Activated T-helper 1 cell treated with anti-CD3 and anti-CD28 coated beads, Interleukin-2, amount 50 U/mL, for 16 hours (primary cell): ENCODE results near the gene MELTF.
A peak's percentile ranks its signal among the peaks of the same experiment; 100 is the strongest.

Experiments used
- DNase-seq, 2 donors: peaks; one replicate each; pipeline ENCODE4 v3.0.0-alpha.2; 2020; ENCODE audit warnings: low read depth in 1 of 2, low spot score in 1 of 2

The MELTF gene

GRCh38 chr3:197010556-197011351 lies 18.9 kb downstream of the MELTF start:
- DNase-seq, result no peak

- DNase-seq, result no peak
Observed at GRCh38 chr3:197009532-197010019, 20.0 kb downstream of the MELTF start.

- no peak for DNase-seq
Observed at GRCh38 chr3:197008436-197009209, 21.0 kb downstream of the MELTF start.

DNA sequence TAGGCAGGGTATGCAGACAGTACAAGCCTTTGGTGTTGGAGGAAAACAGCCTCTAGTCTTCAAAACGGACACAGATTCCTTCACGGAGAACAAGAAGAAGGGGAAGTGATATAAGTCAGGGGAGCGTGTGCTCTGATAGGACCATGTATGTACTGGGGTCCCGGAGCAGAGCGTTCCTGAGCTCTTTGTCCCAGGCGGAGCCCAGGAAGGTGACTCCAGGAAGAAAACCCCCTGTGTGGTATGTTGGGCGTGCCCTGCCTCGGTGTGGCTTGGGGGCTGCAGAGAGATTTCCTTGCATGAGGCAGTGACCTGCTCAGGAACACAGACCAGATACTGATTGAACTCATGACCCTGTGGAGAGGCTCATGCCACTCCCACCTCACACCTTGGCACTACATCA lies 21.7 kb downstream of the MELTF start:
- DNase-seq, result no peak

GRCh38 chr3:197007296-197007940 lies 22.2 kb downstream of the MELTF start:
- no peak for DNase-seq

DNA sequence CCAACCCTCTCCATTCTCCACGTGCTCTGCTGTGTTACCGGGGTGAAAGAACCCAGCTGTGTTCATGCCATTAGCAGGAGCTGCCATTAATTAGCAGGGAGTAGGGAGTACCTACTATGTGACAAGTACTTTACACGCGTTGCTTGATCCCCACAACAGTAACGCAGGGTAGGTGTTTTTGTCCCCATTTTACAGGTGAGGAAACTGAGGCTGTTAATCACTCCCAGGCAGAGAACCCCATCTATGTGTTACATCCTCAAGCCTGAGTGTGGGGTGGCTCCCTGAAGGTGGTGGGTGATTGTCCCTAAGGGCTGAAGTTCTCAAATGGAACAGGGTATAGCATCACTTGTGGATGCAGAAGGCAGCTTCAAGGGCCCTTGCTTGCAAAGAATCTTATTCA lies 22.8 kb downstream of the MELTF start:
- no peak for DNase-seq

DNA sequence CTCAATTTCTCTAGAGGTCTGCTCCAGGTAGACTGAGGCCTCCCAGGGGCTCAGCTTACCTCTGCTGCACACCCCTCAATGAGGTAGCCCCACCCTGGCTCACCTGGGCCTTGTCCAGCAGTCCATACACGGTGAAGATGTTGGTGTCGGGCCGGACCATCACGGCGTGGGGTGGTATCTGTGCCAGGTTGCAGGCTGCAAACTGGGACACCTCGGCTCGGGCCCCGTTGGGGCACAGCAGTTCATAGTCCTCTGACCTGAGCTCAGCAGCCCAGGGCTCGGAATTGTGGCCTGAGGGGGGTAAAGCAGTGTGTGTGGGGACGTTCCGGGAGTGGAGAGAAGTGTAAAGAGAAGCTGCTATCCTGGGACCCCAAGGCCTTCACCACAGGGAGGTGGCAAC lies 23.2 kb downstream of the MELTF start:
- DNase-seq, result no peak

DNA sequence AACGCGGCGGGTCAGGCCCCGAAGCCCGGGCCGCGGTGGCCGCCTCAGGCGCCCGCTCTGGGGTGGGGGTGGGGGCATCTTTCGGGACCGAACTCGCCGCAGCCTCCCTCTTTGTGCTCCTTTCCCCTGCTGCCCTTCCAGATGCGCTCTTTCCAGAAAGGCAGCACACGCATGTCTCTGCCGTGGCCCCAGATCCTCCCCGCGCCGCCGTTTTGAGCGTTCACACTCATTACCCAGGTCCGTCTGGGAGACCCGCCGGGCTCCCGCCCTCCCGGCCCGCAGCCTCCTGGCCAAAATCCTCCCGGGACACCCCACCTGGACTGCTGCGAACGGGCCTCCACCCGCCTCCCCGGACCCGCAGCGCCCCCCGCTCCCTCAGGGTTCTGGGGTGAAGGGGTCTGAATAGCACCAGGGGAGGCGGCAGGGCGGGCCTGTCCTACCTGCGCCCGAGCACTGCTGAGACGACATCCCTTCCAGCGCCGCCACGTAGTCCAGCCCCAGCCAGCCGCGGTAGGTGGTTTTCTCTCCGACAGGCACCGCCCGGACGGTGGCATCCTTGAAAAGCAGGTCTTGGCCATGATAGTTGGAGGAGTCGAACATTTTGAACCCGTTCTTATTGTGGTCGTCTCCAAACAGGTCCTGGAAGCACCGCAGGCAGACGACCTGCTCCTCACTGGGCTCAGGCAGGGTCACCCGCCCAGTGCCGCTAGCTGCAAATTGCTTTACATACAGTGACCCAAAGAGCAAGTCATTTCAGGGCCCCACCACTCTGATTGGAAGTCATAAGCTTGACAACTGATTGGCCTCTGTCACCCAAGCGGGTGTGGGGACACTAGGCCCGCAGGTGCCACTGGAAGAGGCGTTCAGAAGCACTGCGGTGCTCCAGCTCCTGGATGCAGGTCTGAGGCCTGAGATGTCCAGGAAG lies 25.9 kb downstream of the MELTF start:
- DNase-seq, result no peak

DNA sequence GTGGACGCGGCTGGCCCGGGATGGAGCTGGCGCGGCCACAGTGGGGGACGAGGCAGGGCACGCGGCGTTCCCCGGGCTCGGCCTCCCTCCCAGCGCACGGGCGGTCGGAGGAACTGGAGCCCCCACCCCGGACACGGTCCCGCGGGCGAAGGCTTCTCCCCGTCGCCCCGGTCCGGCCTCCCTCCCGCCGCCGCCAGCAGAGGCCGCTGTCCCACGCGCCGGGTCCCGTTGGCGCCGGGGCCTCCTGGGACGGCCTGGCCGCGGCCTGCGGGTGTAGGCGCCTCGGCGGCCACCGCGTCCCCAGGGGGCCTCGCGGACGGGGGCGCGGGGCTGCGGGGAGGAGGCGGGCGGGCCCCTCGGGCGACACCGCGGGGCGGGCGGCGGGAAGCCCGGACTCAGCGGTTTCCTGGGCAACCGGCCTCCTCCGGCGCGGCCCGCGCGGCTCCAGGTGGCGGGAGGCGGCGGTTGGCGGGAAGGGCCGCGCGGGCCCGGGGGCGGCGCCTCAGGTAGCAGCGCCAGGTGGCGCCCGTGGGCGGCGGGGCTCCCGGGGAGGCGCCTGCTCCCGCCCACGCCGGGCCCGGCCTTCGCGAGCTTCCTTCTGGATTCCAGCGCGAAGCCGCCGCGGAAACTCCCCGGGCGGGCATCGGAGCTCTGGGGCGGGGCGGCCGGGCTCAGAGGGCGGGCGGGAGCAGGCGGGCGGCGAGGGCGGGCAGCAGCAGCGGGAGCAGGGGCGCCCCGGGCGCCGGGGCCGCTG lies 26.7 kb downstream of the MELTF start:
- peak; percentile 50 to 75 for DNase-seq

DNA sequence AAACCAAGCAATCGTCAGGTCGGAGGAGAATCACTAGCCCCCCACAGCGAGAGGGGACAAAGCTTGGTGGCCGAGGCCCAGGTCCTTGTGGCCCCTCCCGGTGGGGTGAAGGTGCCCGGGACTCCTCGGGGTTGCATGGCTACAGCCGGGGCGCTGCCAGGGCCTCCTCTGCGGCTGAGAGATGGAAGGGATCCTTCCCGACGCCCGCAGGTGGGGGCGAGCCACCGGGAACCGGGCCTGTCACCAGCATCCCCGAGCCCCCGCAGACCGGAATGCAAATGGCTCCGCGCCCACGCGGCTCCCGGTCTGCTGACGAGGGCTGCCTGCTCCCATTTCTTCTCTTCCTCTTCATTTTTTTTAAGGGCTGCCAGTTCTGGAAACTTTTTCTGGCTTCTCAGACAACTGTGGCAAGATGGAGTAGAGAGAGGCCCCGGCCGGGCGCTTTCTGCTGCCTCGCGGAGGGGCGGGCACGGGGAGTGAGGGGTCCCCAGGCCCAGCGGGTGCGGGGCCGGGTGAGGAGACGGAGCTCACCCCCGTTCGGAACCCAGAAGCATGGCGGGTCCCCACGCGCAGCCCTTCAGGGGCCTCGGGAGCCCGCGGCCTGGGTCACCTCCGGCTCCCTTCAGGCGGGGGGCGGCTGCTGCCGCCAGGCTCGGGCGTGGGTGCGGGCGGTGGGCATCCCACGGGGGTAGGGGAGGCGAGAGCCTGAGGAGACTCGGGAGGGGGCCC lies 27.5 kb downstream of the MELTF start:
- no peak for DNase-seq

- no peak for DNase-seq
Observed at GRCh38 chr3:197001106-197001971, 28.3 kb downstream of the MELTF start.

GRCh38 chr3:197000211-197000610 lies 29.4 kb downstream of the MELTF start:
- no peak for DNase-seq

- DNase-seq, result no peak
Observed at GRCh38 chr3:196998966-196999760, 30.5 kb downstream of the MELTF start.

DNA sequence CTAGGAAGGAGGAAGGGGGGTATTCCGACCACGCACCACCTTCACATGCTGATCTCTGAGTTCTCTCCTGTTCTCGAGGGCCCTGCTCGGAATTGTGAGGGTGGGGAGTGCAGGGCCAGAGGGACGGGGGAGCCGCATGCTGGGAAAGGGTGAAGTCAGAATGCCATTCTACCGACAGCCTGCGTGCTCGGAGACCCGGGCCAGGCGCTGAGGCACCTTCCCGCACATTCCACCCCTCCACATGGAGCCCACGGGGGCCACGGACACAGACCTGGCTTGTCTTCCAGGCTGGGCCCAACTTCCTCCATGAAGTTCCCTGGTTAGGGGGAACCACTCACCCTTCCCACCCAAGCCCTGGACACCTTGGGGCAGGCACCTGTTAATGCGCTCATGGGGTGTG lies 32.3 kb downstream of the MELTF start:
- no peak for DNase-seq

- no peak for DNase-seq
Observed at GRCh38 chr3:196996454-196997265, 33.0 kb downstream of the MELTF start.

DNA sequence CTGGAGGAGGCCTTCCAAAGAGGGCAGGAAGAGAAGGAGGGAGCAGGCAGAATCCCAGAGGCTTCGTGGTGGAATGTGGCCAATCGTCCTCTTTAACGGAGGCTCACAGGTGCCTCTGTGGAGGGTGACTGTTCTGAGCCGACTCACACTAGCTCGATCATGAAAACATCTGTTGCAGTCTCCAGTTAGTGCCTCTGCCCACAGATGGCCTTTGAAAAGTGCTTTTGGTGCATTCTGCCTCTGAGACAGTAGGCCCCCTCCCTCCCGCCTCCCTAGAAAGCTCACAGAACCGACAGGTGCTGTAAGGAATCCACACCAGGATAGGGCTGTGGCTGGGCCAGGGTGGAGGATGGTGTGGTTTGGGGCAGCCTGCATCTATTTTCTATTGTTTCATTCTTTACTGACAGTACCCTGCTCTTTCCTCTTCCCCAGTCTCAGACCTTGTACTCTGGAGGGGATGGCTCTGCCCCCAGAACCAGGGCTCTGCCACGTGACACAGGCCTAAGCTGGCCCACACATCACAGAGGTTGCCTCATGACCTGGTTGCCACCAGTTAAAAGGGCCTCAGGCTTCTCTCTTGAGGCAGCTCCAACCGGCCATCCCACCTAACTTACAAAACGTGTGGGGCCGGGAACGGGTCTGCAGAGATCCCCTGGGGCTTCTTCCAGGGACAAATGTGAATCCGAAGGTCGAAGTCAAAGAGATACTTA lies 33.8 kb downstream of the MELTF start:
- DNase-seq, result no peak
